Dendritic cell treated with granulocyte-macrophage colony-stimulating factor and Interleukin-4, amounts not matched to agents 40 ng/mL and 50 ng/mL, for 4 days (primary cell): ENCODE measurements around the gene RRAS2.

Experiments used
- H3K27ac Mint-ChIP-seq: one replicate; pipeline ENCODE4 v1.8.0; 2022; ENCODE audit warnings: mild to moderate bottlenecking, mixed read lengths
- H3K27me3 Mint-ChIP-seq: one replicate; pipeline ENCODE4 v1.8.0; 2022; ENCODE audit warnings: mild to moderate bottlenecking, mixed read lengths
- H3K36me3 Mint-ChIP-seq: one replicate; pipeline ENCODE4 v1.8.0; 2022; ENCODE audit warnings: low read depth, mixed read lengths
- H3K4me1 Mint-ChIP-seq: one replicate; pipeline ENCODE4 v1.8.0; 2022; ENCODE audit warnings: low read depth, mixed read lengths
- H3K4me3 Mint-ChIP-seq: one replicate; pipeline ENCODE4 v1.8.0; 2022; ENCODE audit warnings: mild to moderate bottlenecking, moderate library complexity, mixed read lengths
- H3K9me3 Mint-ChIP-seq: one replicate; pipeline ENCODE4 v1.8.0; 2022; ENCODE audit warnings: mixed read lengths
- intact Hi-C: fragments of 100-400 bp; cut with micrococcal nuclease; formaldehyde crosslinking; loops from one replicate; pipeline ENCODE4 v1.15.0; 2022

Gene RRAS2

GRCh38 chr11:14341968-14342367 lies 17.0 kb downstream of the RRAS2 start:
- H3K27ac Mint-ChIP-seq, result no peak overlapping the region
- no peaks in the 10 kb centered on the region for H3K27me3 Mint-ChIP-seq
- H3K4me1 Mint-ChIP-seq, result no peaks in the 10 kb centered on the region
- H3K36me3 Mint-ChIP-seq, result no peaks in the 10 kb centered on the region
- intact Hi-C loops, result no loop called here
- H3K9me3 Mint-ChIP-seq, result no peaks in the 10 kb centered on the region
- no peak overlapping the region for H3K4me3 Mint-ChIP-seq

GRCh38 chr11:14340721-14341120 lies 18.3 kb downstream of the RRAS2 start:
- Mint-ChIP-seq H3K4me1 (no peaks in the 10 kb centered on the region), H3K27me3 (no peaks in the 10 kb centered on the region), H3K4me3 (no peak overlapping the region), H3K36me3 (no peaks in the 10 kb centered on the region), H3K9me3 (peaks cover 6% of the 10 kb centered on the region), H3K27ac (no peak overlapping the region)
- intact Hi-C loops, result no loop called here

- intact Hi-C loops, result no loop called here
- Mint-ChIP-seq H3K4me1 (no peaks in the 10 kb centered on the region), H3K36me3 (no peaks in the 10 kb centered on the region), H3K9me3 (peaks cover 6% of the 10 kb centered on the region), H3K27me3 (peaks cover 4% of the 10 kb centered on the region), H3K4me3 (no peak overlapping the region), H3K27ac (no peak overlapping the region)
Observed at GRCh38 chr11:14339356-14339755, 19.6 kb downstream of the RRAS2 start.

GRCh38 chr11:14336507-14337503 lies 22.2 kb downstream of the RRAS2 start:
- H3K27ac Mint-ChIP-seq, result no peak overlapping the region
- H3K4me1 Mint-ChIP-seq, result no peaks in the 10 kb centered on the region
- H3K4me3 Mint-ChIP-seq, result no peak overlapping the region
- peaks cover 4% of the 10 kb centered on the region for H3K27me3 Mint-ChIP-seq
- H3K9me3 Mint-ChIP-seq, result peaks cover 6% of the 10 kb centered on the region
- no peaks in the 10 kb centered on the region for H3K36me3 Mint-ChIP-seq
- intact Hi-C loops, result no loop called here

- no peaks in the 10 kb centered on the region for H3K36me3 Mint-ChIP-seq
- H3K4me1 Mint-ChIP-seq, result no peaks in the 10 kb centered on the region
- H3K9me3 Mint-ChIP-seq, result peaks cover 6% of the 10 kb centered on the region
- H3K27me3 Mint-ChIP-seq, result peaks cover 4% of the 10 kb centered on the region
- H3K27ac Mint-ChIP-seq, result no peak overlapping the region
- intact Hi-C loops, result no loop called here
- no peak overlapping the region for H3K4me3 Mint-ChIP-seq
Observed at GRCh38 chr11:14335712-14336111, 23.3 kb downstream of the RRAS2 start.

GRCh38 chr11:14334893-14335292 lies 24.1 kb downstream of the RRAS2 start:
- H3K27ac Mint-ChIP-seq, result no peak overlapping the region
- H3K4me3 Mint-ChIP-seq, result no peak overlapping the region
- peaks cover 4% of the 10 kb centered on the region for H3K27me3 Mint-ChIP-seq
- intact Hi-C loops, result no loop called here
- peaks cover 6% of the 10 kb centered on the region for H3K9me3 Mint-ChIP-seq
- no peaks in the 10 kb centered on the region for H3K4me1 Mint-ChIP-seq
- H3K36me3 Mint-ChIP-seq, result no peaks in the 10 kb centered on the region

- H3K27ac Mint-ChIP-seq, result no peak overlapping the region
- no peak overlapping the region for H3K4me3 Mint-ChIP-seq
- no peaks in the 10 kb centered on the region for H3K36me3 Mint-ChIP-seq
- H3K9me3 Mint-ChIP-seq, result peaks cover 6% of the 10 kb centered on the region
- H3K27me3 Mint-ChIP-seq, result peaks cover 4% of the 10 kb centered on the region
- no peaks in the 10 kb centered on the region for H3K4me1 Mint-ChIP-seq
- intact Hi-C loops, result no loop called here
Observed at GRCh38 chr11:14334192-14334591, 24.8 kb downstream of the RRAS2 start.

- intact Hi-C loops, result no loop called here
- Mint-ChIP-seq H3K36me3 (no peaks in the 10 kb centered on the region), H3K4me1 (no peaks in the 10 kb centered on the region), H3K4me3 (no peak overlapping the region), H3K27ac (no peak overlapping the region), H3K9me3 (peaks cover 6% of the 10 kb centered on the region), H3K27me3 (peaks cover 4% of the 10 kb centered on the region)
Observed at GRCh38 chr11:14331476-14332136, 27.4 kb downstream of the RRAS2 start.

- Mint-ChIP-seq H3K27ac (no peak overlapping the region), H3K4me3 (no peak overlapping the region), H3K36me3 (no peaks in the 10 kb centered on the region), H3K27me3 (peaks cover 4% of the 10 kb centered on the region), H3K9me3 (no peaks in the 10 kb centered on the region), H3K4me1 (no peaks in the 10 kb centered on the region)
- intact Hi-C loops, result no loop called here
Observed at GRCh38 chr11:14330881-14331280, 28.1 kb downstream of the RRAS2 start.

GRCh38 chr11:14329702-14330101 lies 29.3 kb downstream of the RRAS2 start:
- intact Hi-C loops, result no loop called here
- H3K27me3 Mint-ChIP-seq, result peaks cover 2% of the 10 kb centered on the region
- H3K27ac Mint-ChIP-seq, result no peak overlapping the region
- H3K36me3 Mint-ChIP-seq, result no peaks in the 10 kb centered on the region
- H3K4me1 Mint-ChIP-seq, result no peaks in the 10 kb centered on the region
- no peaks in the 10 kb centered on the region for H3K9me3 Mint-ChIP-seq
- H3K4me3 Mint-ChIP-seq, result no peak overlapping the region

GRCh38 chr11:14327116-14327515 lies 31.9 kb downstream of the RRAS2 start:
- Mint-ChIP-seq H3K4me1 (no peaks in the 10 kb centered on the region), H3K36me3 (no peaks in the 10 kb centered on the region), H3K9me3 (no peaks in the 10 kb centered on the region), H3K27ac (no peak overlapping the region), H3K4me3 (no peak overlapping the region), H3K27me3 (peaks cover 1% of the 10 kb centered on the region)
- intact Hi-C loops, result no loop called here

- no peak overlapping the region for H3K27ac Mint-ChIP-seq
- no peaks in the 10 kb centered on the region for H3K36me3 Mint-ChIP-seq
- intact Hi-C loops, result no loop called here
- no peaks in the 10 kb centered on the region for H3K9me3 Mint-ChIP-seq
- H3K4me1 Mint-ChIP-seq, result no peaks in the 10 kb centered on the region
- H3K4me3 Mint-ChIP-seq, result no peak overlapping the region
- H3K27me3 Mint-ChIP-seq, result peaks cover 6% of the 10 kb centered on the region
Observed at GRCh38 chr11:14323118-14323676, 35.8 kb downstream of the RRAS2 start.

- Mint-ChIP-seq H3K27ac (no peak overlapping the region), H3K27me3 (peaks cover 12% of the 10 kb centered on the region), H3K36me3 (no peaks in the 10 kb centered on the region), H3K4me3 (no peak overlapping the region), H3K9me3 (no peaks in the 10 kb centered on the region), H3K4me1 (no peaks in the 10 kb centered on the region)
- intact Hi-C loops, result no loop called here
Observed at GRCh38 chr11:14322510-14322909, 36.5 kb downstream of the RRAS2 start.

GRCh38 chr11:14320020-14320419 lies 39.0 kb downstream of the RRAS2 start:
- H3K36me3 Mint-ChIP-seq, result no peaks in the 10 kb centered on the region
- no peaks in the 10 kb centered on the region for H3K4me1 Mint-ChIP-seq
- intact Hi-C loops, result no loop called here
- no peaks in the 10 kb centered on the region for H3K9me3 Mint-ChIP-seq
- peaks cover 12% of the 10 kb centered on the region for H3K27me3 Mint-ChIP-seq
- H3K27ac Mint-ChIP-seq, result no peak overlapping the region
- no peak overlapping the region for H3K4me3 Mint-ChIP-seq
